Esophagus squamous epithelium (tissue), 5 donors: Measurements from ENCODE around the gene PPP1R36. TPM values are rescaled to one million over a fixed set of nuclear protein-coding genes. Genes with fewer than 3 reads are reported as not detected.

Experiments
- DNase-seq: peaks from one replicate; lab custom pipeline; 2025; lab: John Stamatoyannopoulos, UW
- H3K27ac ChIP-seq, 4 donors: fragments of 200-600 bp; sonication (generic); one replicate each; pipeline ENCODE4 v1.5.1; 2016 to 2019; ENCODE audit warnings: mild to moderate bottlenecking in 1 of 4
- H3K27me3 ChIP-seq, 4 donors: fragments of 200-600 bp; sonication (generic); 1 replicate in 3 of 4; 2 replicates in 1 of 4; pipeline versions ENCODE4 v1.5.1 to v1.6.0; 2017 to 2021; ENCODE audit warnings: antibody characterized with exemption in 1 of 4
- H3K36me3 ChIP-seq, 3 donors: fragments of 200-600 bp; sonication (generic); one replicate each; pipeline ENCODE4 v1.5.1; 2016 to 2019
- H3K4me1 ChIP-seq, 3 donors: fragments of 200-600 bp; sonication (generic); one replicate each; pipeline ENCODE4 v1.5.1; 2017 to 2019
- H3K4me3 ChIP-seq, 4 donors: fragments of 200-600 bp; sonication (generic); 1 replicate in 3 of 4; 2 replicates in 1 of 4; pipeline ENCODE4 v1.5.1; 2016 to 2019; ENCODE audit warnings: mild to moderate bottlenecking in 2 of 4, moderate library complexity in 1 of 4
- H3K9me3 ChIP-seq, 3 donors: fragments of 200-600 bp; sonication (generic); one replicate each; pipeline ENCODE4 v1.5.1; 2016 to 2019
- CTCF ChIP-seq, 6 experiments: fragments of 450-650 bp in 4 of 6; fragments of 200-600 bp in 2 of 6; sonication (generic) in 2 of 6; IDR thresholded peaks; one replicate each; pipeline ENCODE4 v1.5.1; 2016 to 2019; ENCODE audit warnings: antibody characterized with exemption in 6 of 6, mild to moderate bottlenecking in 4 of 6, moderate library complexity in 4 of 6
- POLR2A ChIP-seq, 4 donors: fragments of 450-650 bp; IDR thresholded peaks; one replicate each; pipeline ENCODE4 v1.6.1; 2017; ENCODE audit warnings: antibody characterized with exemption in 4 of 4, mild to moderate bottlenecking in 4 of 4, moderate library complexity in 3 of 4
- WGBS, 2 donors: methylation state at CpG; one replicate each; pipeline ENCODE4 v1.1.5; 2018; 5-methylcytosine and 5-hydroxymethylcytosine counted together
- intact Hi-C: fragments of 100-400 bp; cut with DNase I; formaldehyde crosslinking; loops from one replicate; pipeline ENCODE4 v1.15.0; 2022
- total RNA-seq, 4 donors: library from RNA; depleted of rRNA; stranded (reverse); fragments of >200 nt; gene quantifications; one replicate each; pipeline ENCODE4 v1.1.0, GENCODE V29; 2016
- donor health status: DM: yes; HTN: yes; CAD: no.

The PPP1R36 gene
- total RNA-seq, 4 donors from 2014 or later: 0.23 to 1.3 (median 1.2) TPM

- Histone ChIP-seq H3K36me3 (peaks cover 0 to 49% (median 0%) of the 10 kb centered on the region in 3 donors), H3K4me3 (no peak overlapping the region), H3K9me3 (no peaks in the 10 kb centered on the region), H3K4me1 (peaks cover 0 to 38% (median 0%) of the 10 kb centered on the region in 3 donors), H3K27me3 (no peaks in the 10 kb centered on the region), H3K27ac (no peak overlapping the region)
- 77 to 90% methylated on average over 9 of the region's 9 CpGs for WGBS, 2 donors
- intact Hi-C loops: no loop called here
- DNase-seq: no peak
- TF ChIP-seq POLR2A (IDR thresholded peaks at IDR 0.05) (no peak), CTCF (IDR thresholded peaks at IDR 0.05) (no peak)
These were observed 27.0 kb upstream of the PPP1R36 start for GRCh38 chr14:64522591-64523355.

GRCh38 chr14:64525354-64525753, 24.4 kb upstream of the PPP1R36 start:
- intact Hi-C loops: no loop called here
- no peak for DNase-seq
- TF ChIP-seq CTCF (IDR thresholded peaks at IDR 0.05): no peak
- TF ChIP-seq POLR2A (IDR thresholded peaks at IDR 0.05): no peak
- peaks cover 0 to 27% (median 0%) of the 10 kb centered on the region in 3 donors for H3K4me1 ChIP-seq
- H3K27ac ChIP-seq: no peak overlapping the region
- H3K27me3 ChIP-seq: no peaks in the 10 kb centered on the region
- WGBS, 2 donors: 90 to 96% methylated on average over 2 of the region's 2 CpGs
- H3K9me3 ChIP-seq: no peaks in the 10 kb centered on the region
- H3K36me3 ChIP-seq: peaks cover 0 to 53% (median 0%) of the 10 kb centered on the region in 3 donors
- H3K4me3 ChIP-seq: no peak overlapping the region

- 63 to 85% methylated on average over 2 of the region's 2 CpGs for WGBS, 2 donors
- H3K4me3 ChIP-seq: no peak overlapping the region
- no peak for DNase-seq
- TF ChIP-seq POLR2A (IDR thresholded peaks at IDR 0.05): no peak
- no peak for TF ChIP-seq CTCF (IDR thresholded peaks at IDR 0.05)
- no peaks in the 10 kb centered on the region for H3K4me1 ChIP-seq
- no peaks in the 10 kb centered on the region for H3K27me3 ChIP-seq
- no peaks in the 10 kb centered on the region for H3K9me3 ChIP-seq
- intact Hi-C loops: no loop called here
- H3K36me3 ChIP-seq: peaks cover 0 to 12% (median 0%) of the 10 kb centered on the region in 3 donors
- H3K27ac ChIP-seq: no peak overlapping the region
These were observed 18.2 kb upstream of the PPP1R36 start for GRCh38 chr14:64531567-64531966.

GRCh38 chr14:64536488-64537245, 13.1 kb upstream of the PPP1R36 start:
- no peak for TF ChIP-seq POLR2A (IDR thresholded peaks at IDR 0.05)
- no peak for TF ChIP-seq CTCF (IDR thresholded peaks at IDR 0.05)
- Histone ChIP-seq H3K27me3 (no peaks in the 10 kb centered on the region), H3K4me3 (no peak overlapping the region), H3K36me3 (no peaks in the 10 kb centered on the region), H3K4me1 (peaks cover 0 to 23% (median 5%) of the 10 kb centered on the region in 3 donors), H3K9me3 (no peaks in the 10 kb centered on the region), H3K27ac (no peak overlapping the region)
- DNase-seq: no peak
- WGBS, 2 donors: 76 to 93% methylated on average over 4 of the region's 4 CpGs
- intact Hi-C loops: no loop called here
